ENCODE measurements around the gene ASB3. TPM values are rescaled to one million over a fixed set of nuclear protein-coding genes. Genes with fewer than 3 reads are reported as not detected.
"Not testable (repeated sequence)": the region's sequence is repeated elsewhere in the genome, so short reads cannot be mapped to it uniquely, and the experiment has no call there.

ASB3 gene
- total RNA-seq, 4 donors from 2014 or later, result 10.0 to 15.0 (median 13.2) TPM

DNA sequence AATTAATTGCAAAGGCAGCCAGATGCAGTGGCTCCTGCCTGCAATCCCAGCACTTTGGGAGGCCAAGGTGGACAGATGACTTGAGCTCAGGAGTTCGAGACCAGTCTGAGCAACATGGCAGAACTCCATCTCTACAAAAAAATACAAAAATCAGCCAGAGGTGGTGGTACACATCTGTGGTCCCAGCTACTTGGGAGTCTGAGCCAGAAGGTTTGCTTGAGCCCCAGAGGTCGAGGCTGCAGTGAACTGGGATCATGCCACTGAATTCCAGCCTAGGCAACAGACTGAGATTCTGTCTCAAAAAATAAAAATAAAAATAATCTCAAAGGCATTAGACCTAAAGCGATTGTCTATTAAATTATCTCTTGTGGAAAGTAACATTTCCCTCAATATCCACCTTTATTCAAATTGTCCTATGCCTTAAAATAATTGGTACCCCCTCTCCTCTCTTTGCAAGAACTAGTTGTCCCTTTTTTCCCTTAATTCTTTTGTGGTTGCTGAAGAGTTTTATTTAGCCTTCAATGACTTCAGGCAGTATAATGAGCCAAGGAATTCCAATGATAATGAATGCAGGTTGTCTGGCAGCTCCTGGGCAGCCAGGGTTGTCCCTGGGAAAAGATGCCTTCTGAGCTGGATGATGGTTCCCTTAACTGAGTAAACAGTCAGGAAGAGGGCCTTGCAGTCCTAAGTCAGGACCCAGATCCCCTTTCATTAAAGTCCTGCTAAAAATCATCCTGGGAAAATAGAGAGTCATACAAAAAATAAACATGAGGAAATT is 40.8 kb upstream of the ASB3 start:
- Histone ChIP-seq H3K4me1 (peaks cover 18 to 28% (median 21%) of the 10 kb centered on the region in 4 donors), H3K9me3 (no peaks in the 10 kb centered on the region), H3K27ac (replicated peaks in 1 of 4) (peak overlapping the region; percentile 1 to 60 (median 18)), H3K4me3 (no peak overlapping the region), H3K27me3 (no peaks in the 10 kb centered on the region), H3K36me3 (peaks cover 0 to 9% (median 2%) of the 10 kb centered on the region in 4 donors)
- TF ChIP-seq POLR2A (IDR thresholded peaks at IDR 0.05; ENCODE audit: low read depth), result no peak
- TF ChIP-seq POLR2AphosphoS5 (IDR thresholded peaks at IDR 0.05), result no peak
- TF ChIP-seq EP300 (IDR thresholded peaks at IDR 0.05), result no peak
- TF ChIP-seq, protein P1, sequence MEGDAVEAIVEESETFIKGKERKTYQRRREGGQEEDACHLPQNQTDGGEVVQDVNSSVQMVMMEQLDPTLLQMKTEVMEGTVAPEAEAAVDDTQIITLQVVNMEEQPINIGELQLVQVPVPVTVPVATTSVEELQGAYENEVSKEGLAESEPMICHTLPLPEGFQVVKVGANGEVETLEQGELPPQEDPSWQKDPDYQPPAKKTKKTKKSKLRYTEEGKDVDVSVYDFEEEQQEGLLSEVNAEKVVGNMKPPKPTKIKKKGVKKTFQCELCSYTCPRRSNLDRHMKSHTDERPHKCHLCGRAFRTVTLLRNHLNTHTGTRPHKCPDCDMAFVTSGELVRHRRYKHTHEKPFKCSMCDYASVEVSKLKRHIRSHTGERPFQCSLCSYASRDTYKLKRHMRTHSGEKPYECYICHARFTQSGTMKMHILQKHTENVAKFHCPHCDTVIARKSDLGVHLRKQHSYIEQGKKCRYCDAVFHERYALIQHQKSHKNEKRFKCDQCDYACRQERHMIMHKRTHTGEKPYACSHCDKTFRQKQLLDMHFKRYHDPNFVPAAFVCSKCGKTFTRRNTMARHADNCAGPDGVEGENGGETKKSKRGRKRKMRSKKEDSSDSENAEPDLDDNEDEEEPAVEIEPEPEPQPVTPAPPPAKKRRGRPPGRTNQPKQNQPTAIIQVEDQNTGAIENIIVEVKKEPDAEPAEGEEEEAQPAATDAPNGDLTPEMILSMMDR (IDR thresholded peaks at IDR 0.05), result no peak
- DNase-seq (ENCODE audit: extremely low spot score), result no peak
- WGBS, result 85% methylated on average over 3 of the region's 3 CpGs
- intact Hi-C loops (cut with DNase I), result no loop called here

DNA sequence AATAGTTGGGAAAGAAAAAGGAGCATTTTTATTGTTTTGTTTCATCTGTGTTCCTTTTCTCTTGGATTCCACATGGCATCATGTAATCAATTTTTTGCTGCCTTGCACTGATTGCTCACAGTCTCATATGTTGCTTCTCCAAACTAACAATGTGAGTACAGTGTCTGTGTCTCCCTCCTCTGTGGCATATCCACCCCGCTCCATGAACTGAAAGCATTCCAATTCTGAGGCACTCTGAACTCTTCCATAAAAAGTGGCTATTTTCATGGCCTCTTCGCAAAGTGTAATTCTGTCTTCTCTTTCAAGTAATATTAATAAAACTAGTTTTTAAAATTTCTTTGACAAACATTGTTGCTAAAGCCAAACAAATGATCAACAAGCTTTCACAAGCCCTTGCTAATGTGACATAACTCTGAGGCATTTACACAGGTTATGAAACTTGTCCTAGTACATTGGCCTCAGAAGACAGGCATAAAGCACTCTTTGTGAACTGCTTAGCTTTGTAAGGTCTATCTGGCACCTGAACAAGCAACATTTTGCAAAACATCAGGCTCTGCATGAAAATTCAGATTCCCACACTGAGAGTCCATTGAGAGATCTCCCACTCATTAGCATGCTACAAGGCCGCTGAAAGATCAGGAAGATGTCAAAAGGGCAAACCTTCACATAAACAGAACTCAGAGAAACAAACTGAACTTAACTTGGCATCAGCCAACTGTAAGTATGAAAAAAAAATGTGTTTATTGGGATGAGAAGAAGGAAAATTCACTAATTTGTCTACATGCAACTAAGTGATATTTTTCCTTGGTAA is 40.0 kb upstream of the ASB3 start:
- intact Hi-C loops (cut with DNase I), result no loop called here
- Histone ChIP-seq H3K4me1 (peaks cover 18 to 28% (median 21%) of the 10 kb centered on the region in 4 donors), H3K36me3 (peaks cover 0 to 9% (median 2%) of the 10 kb centered on the region in 4 donors), H3K9me3 (no peaks in the 10 kb centered on the region), H3K4me3 (no peak overlapping the region), H3K27me3 (no peaks in the 10 kb centered on the region), H3K27ac (replicated peaks in 1 of 4) (peak overlapping the region; percentile 11 to 60 (median 21))
- WGBS, result 61% methylated on average over 3 of the region's 3 CpGs
- TF ChIP-seq POLR2A (IDR thresholded peaks at IDR 0.05; ENCODE audit: low read depth), result no peak
- TF ChIP-seq, protein P1 (IDR thresholded peaks at IDR 0.05), result no peak
- TF ChIP-seq EP300 (IDR thresholded peaks at IDR 0.05), result no peak
- TF ChIP-seq POLR2AphosphoS5 (IDR thresholded peaks at IDR 0.05), result peak in 1 of 2 donors; percentile 58
- no peak for DNase-seq (ENCODE audit: extremely low spot score)

DNA sequence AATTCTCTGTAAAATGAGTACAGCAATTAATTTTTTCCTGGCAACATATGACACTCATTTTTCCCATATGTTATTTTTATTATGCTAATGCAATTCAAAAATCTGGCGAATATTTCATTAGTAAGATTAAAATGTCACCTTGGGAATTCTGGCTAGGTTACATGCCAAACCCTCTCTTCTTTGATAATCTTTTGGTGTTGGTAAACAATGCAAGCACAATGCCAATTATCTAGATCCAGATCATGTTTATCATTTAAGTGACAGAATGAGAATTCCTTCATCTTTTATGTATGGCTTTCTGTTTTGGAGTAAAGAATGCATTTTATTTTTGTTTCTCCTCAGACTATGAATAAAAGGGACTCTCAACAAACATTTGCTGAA is 39.3 kb upstream of the ASB3 start:
- Histone ChIP-seq H3K27me3 (no peaks in the 10 kb centered on the region), H3K4me1 (peaks cover 18 to 28% (median 21%) of the 10 kb centered on the region in 4 donors), H3K27ac (replicated peaks in 1 of 4) (peak overlapping the region in 3 of 4 donors; percentile 18 to 60 (median 28)), H3K4me3 (no peak overlapping the region), H3K36me3 (peaks cover 0 to 2% (median under 1%) of the 10 kb centered on the region in 4 donors), H3K9me3 (no peaks in the 10 kb centered on the region)
- WGBS, result 70% methylated on average over 1 of the region's 1 CpG
- intact Hi-C loops (cut with DNase I), result no loop called here
- no peak for DNase-seq (ENCODE audit: extremely low spot score)
- no peak for TF ChIP-seq EP300 (IDR thresholded peaks at IDR 0.05)

DNA sequence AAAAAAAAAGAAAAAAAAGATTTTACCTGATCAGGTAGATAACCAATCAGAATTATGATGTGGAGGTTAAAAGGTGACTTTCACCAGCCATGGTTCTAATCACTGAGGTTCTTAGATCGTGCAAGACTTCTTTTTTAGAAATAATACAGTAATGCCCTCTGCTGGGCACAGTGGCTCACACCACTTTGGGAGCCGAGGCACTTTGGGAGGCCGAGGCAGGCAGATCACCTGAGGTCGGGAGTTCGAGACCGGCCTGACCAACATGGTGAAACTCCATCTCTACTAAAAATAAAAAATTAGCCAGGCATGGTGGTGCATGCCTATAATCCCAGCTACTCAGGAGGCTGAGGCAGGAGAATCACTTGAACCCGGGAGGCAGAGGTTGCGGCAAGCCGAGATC is 36.9 kb upstream of the ASB3 start:
- not testable (repeated sequence) for DNase-seq (ENCODE audit: extremely low spot score); H3K4me3 ChIP-seq; H3K27me3 ChIP-seq; H3K9me3 ChIP-seq; H3K27ac ChIP-seq (replicated peaks in 1 of 4)
- Histone ChIP-seq H3K36me3 (peaks cover 0 to 16% (median 12%) of the 10 kb centered on the region in 4 donors), H3K4me1 (peaks cover 18 to 28% (median 21%) of the 10 kb centered on the region in 4 donors)
- intact Hi-C loops (cut with DNase I), result loop anchor here (5.0 kb wide), 1 partner anchor 34 kb away; the partner anchor contains the start of gene GPR75
- 92% methylated on average over 9 of the region's 9 CpGs for whole genome bisulfite sequencing

DNA sequence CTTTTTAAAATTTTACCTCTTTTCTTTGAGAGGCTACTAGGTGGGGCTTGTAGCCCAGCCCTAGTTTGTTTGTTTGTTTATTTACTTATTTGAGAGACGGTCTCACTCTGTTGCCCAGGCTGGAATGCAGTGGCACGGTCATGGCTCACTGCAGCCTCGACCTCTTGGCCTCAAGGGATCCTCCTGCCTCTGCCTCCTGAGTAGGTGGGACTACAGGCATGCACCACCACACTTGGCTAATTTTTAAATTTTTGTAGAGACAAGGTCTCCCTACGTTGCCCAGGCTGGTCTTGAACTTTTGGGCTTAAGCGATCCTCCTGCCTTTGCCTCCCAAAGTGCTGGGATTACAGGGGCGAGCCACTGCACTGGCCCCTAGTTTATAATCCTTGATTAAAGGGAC is 35.1 kb upstream of the ASB3 start:
- WGBS, result 89% methylated on average over 6 of the region's 6 CpGs
- no peak for DNase-seq (ENCODE audit: extremely low spot score)
- TF ChIP-seq, protein P1 (IDR thresholded peaks at IDR 0.05), result no peak
- TF ChIP-seq POLR2AphosphoS5 (IDR thresholded peaks at IDR 0.05) (no peak), POLR2A (IDR thresholded peaks at IDR 0.05; ENCODE audit: low read depth) (no peak), EP300 (IDR thresholded peaks at IDR 0.05) (no peak)
- H3K27me3 ChIP-seq, result no peaks in the 10 kb centered on the region
- H3K4me1 ChIP-seq, result peaks cover 4 to 11% (median 8%) of the 10 kb centered on the region in 4 donors
- peaks cover 3 to 31% (median 25%) of the 10 kb centered on the region in 4 donors for H3K36me3 ChIP-seq
- H3K4me3 ChIP-seq, result no peak overlapping the region
- H3K27ac ChIP-seq (replicated peaks in 1 of 4), result no peak overlapping the region
- intact Hi-C loops (cut with DNase I), result loop anchor here (5.0 kb wide), 1 partner anchor 35 kb away; the partner anchor contains the start of gene GPR75
- no peaks in the 10 kb centered on the region for H3K9me3 ChIP-seq
